Stimulated activated CD8-positive, alpha-beta memory T cell treated with anti-CD3 and anti-CD28 coated beads, Interleukin-15, amount 100 ng/mL, for 1 hour (primary cell): ENCODE results near the gene CADPS.

Experiments
- DNase-seq: peaks from one replicate; pipeline ENCODE4 v3.0.0-alpha.2; 2020; ENCODE audit warnings: low read depth

Gene CADPS

GRCh38 chr3:62439176-62439813, 435.9 kb downstream of the CADPS start:
- no peak for DNase-seq

DNA sequence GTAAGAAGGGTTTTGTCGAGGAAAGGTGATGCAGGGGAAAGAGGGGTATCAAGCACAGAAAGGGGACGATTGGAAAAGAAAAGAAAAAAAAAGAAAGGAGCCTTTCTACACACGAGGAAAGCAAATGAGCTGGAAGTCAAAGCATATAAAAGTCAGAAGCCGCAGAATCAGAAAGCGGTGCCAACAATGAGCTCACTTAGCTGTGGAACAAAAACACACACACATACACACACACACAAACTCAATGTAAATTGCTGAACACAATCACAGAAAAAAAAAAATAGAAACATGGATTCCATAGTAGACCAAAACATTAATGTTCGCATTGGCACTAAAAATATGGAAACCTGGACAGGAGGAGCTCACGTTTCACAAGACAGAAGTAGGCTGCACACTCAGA, 438.4 kb downstream of the CADPS start:
- no peak for DNase-seq

- DNase-seq = no peak
These were observed 441.8 kb downstream of the CADPS start for GRCh38 chr3:62433396-62433795.

DNA sequence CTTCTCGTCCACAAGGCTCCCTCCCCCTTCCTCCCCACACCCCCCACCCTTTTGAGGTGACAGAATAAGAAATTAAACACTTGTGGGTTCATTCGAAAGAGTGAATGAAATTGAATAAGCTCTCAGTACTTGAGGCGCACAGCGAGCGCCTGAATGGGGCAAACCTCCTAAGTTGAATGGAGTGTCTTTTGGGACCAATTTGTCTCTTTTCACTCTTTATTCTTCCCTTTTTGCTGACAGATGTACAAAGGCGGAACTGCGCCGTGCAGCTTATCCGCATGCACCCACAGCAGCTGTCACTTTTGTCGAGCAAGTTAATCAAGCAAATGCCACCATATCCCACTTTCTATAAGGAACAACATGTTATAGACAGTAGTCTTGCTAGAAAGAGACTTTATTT, 454.0 kb downstream of the CADPS start:
- no peak for DNase-seq

DNA sequence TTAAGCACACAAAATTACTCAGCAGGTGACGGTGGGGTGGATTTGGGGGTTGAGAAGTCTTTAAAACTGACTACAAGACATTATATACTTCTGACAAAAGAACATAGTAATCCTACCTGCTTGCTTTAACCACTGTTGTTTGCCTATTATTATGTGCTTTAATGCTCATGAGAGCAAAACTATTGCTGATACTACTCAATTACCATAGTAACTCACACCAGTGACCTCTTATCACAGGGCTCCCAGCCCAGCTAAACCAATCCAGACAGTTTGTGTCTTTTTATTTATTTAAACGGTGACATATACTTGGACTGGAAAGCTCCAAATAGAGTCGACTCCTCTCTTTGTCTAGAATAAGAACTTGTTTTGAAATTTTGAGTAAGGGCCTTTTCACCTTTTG, 459.1 kb downstream of the CADPS start:
- no peak for DNase-seq

- DNase-seq = no peak
These were observed 459.9 kb downstream of the CADPS start for GRCh38 chr3:62415312-62415801.

DNA sequence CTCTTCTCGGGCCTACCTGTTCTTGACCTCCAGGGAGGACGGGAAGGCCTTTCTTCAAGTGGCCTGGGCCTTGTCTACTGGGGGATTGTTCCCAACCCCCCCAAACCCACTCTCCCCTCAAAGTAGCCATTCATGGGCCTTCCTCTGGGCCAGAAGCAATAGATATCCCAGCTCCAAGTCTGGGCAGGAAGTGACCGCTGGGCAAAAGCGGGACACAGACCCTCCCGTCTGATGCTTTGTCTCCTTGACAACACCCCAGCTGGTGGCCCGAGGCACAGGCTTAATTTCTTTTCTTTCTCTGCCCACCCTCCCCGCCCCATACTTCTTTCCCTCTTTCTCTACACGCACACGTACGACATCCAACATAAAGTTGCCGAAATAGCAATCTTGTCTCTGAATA, 460.4 kb downstream of the CADPS start:
- DNase-seq = no peak

- no peak for DNase-seq
These were observed 461.5 kb downstream of the CADPS start for GRCh38 chr3:62413687-62414086.

DNA sequence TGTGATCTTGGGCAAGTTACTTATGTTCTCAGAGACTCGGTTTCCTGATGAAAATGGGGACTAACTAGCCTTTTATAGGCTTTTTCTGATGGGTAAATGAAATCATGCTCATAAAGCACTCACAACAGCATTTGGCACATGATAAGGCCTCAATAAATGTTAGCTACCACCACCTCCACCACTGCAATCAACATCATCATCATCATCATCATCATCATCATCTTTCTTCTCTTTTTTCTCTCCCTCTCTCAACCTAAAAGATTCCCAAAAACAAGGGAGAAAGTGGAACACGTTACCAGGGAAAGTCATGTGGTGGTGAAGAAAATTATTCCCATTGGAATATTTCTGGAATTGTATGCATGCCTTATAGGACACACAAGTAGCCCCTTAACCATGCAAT, 468.3 kb downstream of the CADPS start:
- no peak for DNase-seq

GRCh38 chr3:62405566-62405965, 469.6 kb downstream of the CADPS start:
- DNase-seq = no peak

- DNase-seq = no peak
These were observed 470.1 kb downstream of the CADPS start for GRCh38 chr3:62405135-62405534.

DNA sequence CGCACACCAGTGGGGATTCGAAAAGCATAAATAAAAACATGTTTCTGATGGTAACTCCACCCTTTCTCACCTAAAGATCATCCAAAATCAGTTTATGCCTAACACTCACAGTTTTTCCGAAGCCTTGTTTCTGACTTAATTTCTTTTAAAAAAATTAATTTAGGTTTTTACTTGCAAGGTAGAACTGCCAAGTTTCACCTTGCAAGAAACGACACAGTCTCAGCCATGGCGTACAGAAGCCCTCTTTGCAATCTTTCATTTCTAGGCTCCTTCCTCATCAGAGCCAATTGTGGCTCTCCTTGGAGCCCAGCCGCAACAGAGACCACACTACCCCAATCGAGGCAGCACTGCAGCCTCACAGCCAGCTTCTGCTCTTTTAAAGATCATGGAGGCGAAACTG, 470.9 kb downstream of the CADPS start:
- no peak for DNase-seq

DNA sequence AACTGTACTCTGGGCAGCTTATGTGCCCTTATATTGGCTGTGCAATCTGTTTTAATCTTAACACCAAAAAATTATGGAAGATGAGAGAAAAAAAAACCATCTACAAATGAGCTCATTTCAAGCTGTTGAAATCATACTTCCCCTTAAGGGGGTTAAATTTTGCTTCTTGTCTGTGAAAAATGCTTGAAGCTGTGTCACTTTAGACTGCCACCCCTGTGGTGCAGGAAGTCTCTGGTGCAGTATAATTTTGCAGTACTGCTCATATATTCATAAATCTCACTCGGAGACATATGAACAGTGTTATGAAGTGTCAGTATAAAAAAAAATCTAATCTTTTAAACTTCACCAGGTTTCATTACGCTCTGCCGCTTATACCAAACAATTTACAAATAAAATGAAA, 471.5 kb downstream of the CADPS start:
- DNase-seq = no peak

GRCh38 chr3:62392626-62393292, 482.5 kb downstream of the CADPS start:
- no peak for DNase-seq

GRCh38 chr3:62387251-62387650, 488.0 kb downstream of the CADPS start:
- no peak for DNase-seq

DNA sequence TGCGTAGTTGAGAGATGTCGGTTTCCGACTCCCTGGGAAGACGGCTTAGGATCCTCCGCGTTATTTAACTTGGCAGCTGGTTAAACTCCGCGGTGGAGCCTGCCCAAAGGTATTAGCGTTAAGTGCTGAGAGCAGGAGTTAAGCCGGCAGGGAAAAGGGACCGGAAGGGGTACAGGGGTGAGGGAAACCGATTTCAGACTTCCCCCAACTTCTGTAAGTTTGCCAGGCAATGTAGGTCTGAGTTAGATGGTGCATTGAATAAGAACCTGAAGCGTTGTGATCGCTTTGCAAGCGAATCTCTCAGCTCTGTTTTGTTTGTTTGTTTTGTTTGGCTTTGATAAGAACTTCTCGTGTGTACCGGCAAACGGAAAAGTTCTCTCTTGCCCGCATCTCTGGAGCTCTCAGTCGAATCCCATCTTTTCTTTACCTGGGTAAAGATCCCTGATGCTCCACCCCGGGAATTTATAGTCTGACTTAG, 495.9 kb downstream of the CADPS start:
- no peak for DNase-seq

DNA sequence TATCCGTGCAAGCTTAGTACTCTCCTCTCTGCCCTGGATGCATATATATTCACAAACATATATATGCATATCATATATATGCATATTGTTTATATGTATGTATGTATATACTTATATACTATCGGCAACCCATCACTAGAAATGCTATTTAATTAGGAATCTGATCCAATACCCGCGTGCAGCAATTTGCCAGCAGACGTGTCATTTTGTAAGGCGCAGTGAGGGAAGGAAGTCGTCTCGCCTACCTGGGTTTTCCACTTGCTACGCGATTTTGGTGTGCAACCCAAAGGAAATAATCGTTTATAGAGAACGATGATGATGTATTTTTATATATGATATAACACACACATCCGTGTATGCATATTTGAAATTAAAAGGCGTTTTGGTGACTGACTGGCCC, 496.3 kb downstream of the CADPS start:
- no peak for DNase-seq

- DNase-seq = no peak
These were observed 496.9 kb downstream of the CADPS start for GRCh38 chr3:62378311-62378789.

GRCh38 chr3:62376906-62377877, 498.0 kb downstream of the CADPS start:
- no peak for DNase-seq

DNA sequence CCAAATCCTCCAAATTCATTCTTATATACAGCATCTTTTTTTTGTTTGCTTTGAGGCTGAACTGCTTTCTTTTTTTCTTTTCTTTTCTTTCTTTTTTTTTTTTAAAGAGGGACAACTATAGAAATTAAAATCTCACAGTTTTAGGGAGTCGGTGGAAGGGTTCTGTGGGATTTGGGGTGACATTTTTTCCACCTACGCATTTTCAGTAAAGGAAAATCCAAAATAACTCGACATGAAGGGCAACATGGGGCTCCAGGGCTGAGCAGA, 498.8 kb downstream of the CADPS start:
- DNase-seq = no peak

DNA sequence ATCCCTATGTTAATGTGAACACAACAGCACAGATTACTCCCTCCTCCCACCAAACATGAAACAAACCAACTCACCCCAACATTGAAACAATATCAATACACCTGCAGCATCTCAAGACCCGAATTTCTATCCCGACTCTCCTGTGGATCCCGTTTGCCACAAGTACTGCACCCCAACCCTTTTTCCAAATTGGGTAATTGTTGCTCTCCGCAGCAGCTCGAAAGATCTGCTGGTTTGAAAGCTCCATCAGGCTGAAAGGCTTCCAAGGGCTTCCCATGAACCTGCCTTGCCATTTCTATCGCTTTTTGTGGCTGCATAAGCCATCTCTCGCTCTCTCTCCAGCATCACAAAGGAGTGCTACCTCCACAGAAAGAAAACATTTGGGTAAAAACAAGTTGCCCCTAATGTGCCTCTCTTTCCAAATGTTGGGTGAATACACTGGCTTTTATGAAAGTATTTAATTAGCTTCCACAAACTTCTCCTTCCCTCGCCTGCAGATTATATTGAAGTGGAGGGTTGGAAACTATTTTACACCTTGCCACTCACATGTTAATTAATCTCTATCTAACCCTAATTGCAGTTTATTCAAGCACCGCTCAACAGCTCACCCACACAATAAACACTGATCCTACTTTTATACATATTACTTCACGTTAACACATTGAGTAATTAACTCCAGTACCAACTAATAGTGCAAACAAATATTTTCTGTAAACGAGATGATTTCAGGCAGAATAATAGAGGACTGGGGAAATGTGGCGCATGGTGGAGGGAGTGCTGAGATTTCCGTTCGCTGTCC, 499.4 kb downstream of the CADPS start:
- DNase-seq = no peak
